GM12891 (cell line): ENCODE results near the gene MORC2.

ENCODE experiments used
- PAX5 ChIP-seq: IDR thresholded peaks from 2 replicates; pipeline ENCODE4 v1.6.1; 2011; ENCODE audit warnings: low read length, moderate library complexity, mild to moderate bottlenecking; ENCODE audit not compliant: insufficient read depth, severe bottlenecking
- POLR2A ChIP-seq: IDR thresholded peaks from 2 replicates; pipeline ENCODE4 v1.6.1; 2011; ENCODE audit warnings: low read depth, low read length, control low read depth
- POLR2AphosphoS5 ChIP-seq: IDR thresholded peaks from 2 replicates; pipeline ENCODE4 v1.6.1; 2011; ENCODE audit warnings: low read depth, low read length, control low read depth
- SPI1 ChIP-seq: IDR thresholded peaks from 2 replicates; pipeline ENCODE4 v1.6.1; 2011; ENCODE audit warnings: low read depth, low read length, control low read depth
- TAF1 ChIP-seq: IDR thresholded peaks from 2 replicates; pipeline ENCODE4 v1.6.1; 2011; ENCODE audit warnings: low read depth, low read length, control low read depth

GRCh38 chr22:30947173-30947815, 21.3 kb downstream of the MORC2 start:
- TF ChIP-seq POLR2AphosphoS5 (no peak), POLR2A (no peak), TAF1 (no peak), SPI1 (no peak), PAX5 (no peak)
